A549 (cell line): ENCODE results near the gene RLN3. TPM values are rescaled to one million over a fixed set of nuclear protein-coding genes. Genes with fewer than 3 reads are reported as not detected.

Experiments used
- ATAC-seq, 2 experiments: fragments of 200-7000 bp in 1 of 2; fragments of >200 bp in 1 of 2; cut with Nextera tagmentation in 1 of 2; cut with Tn5 transposase in 1 of 2; 3 replicates each; pipeline versions ENCODE4 v1.8.0 to v1.9.1; 2018 to 2020; ENCODE audit warnings: mild to moderate bottlenecking in 1 of 2, moderate library complexity in 1 of 2
- CTCF ChIA-PET: fragments of 300-600 bp; sonication (Branson Sonifier 250); formaldehyde crosslinking; extraction: SDS; loops from one replicate; lab custom pipeline; 2021; ENCODE audit warnings: antibody characterized with exemption, inconsistent platforms; lab: Yijun Ruan, JAX
- POLR2A ChIA-PET: fragments of 350-600 bp; formaldehyde crosslinking; extraction: SDS; loops from one replicate; lab custom pipeline; 2021; ENCODE audit warnings: antibody characterized with exemption, inconsistent platforms; lab: Yijun Ruan, JAX
- DNase-seq, 2 experiments: peaks; one replicate each; pipeline versions ENCODE4 v3.0.0 to v3.0.0-alpha.2; 2011 to 2016; ENCODE audit warnings: low read depth in 1 of 2, low spot score in 1 of 2
- FAIRE-seq: peaks from 2 replicates; lab custom pipeline; 2011; peaks lifted over from hg19 to GRCh38; lab: Jason Lieb, UNC
- H3K27ac ChIP-seq, 2 experiments: fragments of >200 bp; sonication (Bioruptor Twin); formaldehyde crosslinking; 3 replicates each; pipeline ENCODE4 v1.5.1; 2016 to 2017
- H3K4me1 ChIP-seq: fragments of >200 bp; sonication (Bioruptor Twin); formaldehyde crosslinking; 3 replicates; pipeline ENCODE4 v1.6.1; 2016
- H3K4me2 ChIP-seq: fragments of >200 bp; sonication (Bioruptor Twin); formaldehyde crosslinking; 3 replicates; pipeline ENCODE4 v1.6.1; 2016
- H3K4me3 ChIP-seq: fragments of >200 bp; sonication (Bioruptor Twin); formaldehyde crosslinking; 3 replicates; pipeline ENCODE4 v1.5.1; 2016
- H3K9me3 ChIP-seq: fragments of >200 bp; sonication (Bioruptor Twin); formaldehyde crosslinking; 3 replicates; pipeline ENCODE4 v1.6.1; 2016
- CBX2 ChIP-seq: fragments of 200-600 bp; sonication (generic); IDR thresholded peaks from 2 replicates; pipeline ENCODE4 v1.6.1; 2016; ENCODE audit warnings: low read depth, mild to moderate bottlenecking, borderline replicate concordance
- CBX8 ChIP-seq: fragments of 200-600 bp; sonication (generic); IDR thresholded peaks from 2 replicates; pipeline ENCODE4 v1.6.1; 2016
- EP300 ChIP-seq, 2 experiments: fragments of >200 bp; sonication (Bioruptor Twin); formaldehyde crosslinking; IDR thresholded peaks; 2 replicates in 1 of 2; 3 replicates in 1 of 2; pipeline ENCODE4 v1.6.1; 2016 to 2017
- FOSB ChIP-seq: fragments of 250-450 bp; sonication (Bioruptor Pico); IDR thresholded peaks from 2 replicates; pipeline ENCODE4 v1.5.0; 2020; ENCODE audit warnings: mild to moderate bottlenecking, moderate library complexity
- FOSL2 ChIP-seq, 2 experiments: fragments of 450-650 bp in 1 of 2; fragments of >200 bp in 1 of 2; sonication (Bioruptor Twin) in 1 of 2; formaldehyde crosslinking; IDR thresholded peaks; 2 replicates each; pipeline versions ENCODE4 v1.5.0 to v1.6.1; 2016 to 2020; ENCODE audit warnings: mild to moderate bottlenecking in 1 of 2, moderate library complexity in 1 of 2
- FOXS1 ChIP-seq: fragments of 250-450 bp; sonication (Bioruptor Pico); IDR thresholded peaks from 2 replicates; pipeline ENCODE4 v1.5.0; 2020; ENCODE audit warnings: mild to moderate bottlenecking, moderate library complexity
- HEYL ChIP-seq: fragments of 250-450 bp; sonication (Bioruptor Pico); IDR thresholded peaks from 2 replicates; pipeline ENCODE4 v1.8.0; 2021; ENCODE audit warnings: mild to moderate bottlenecking, moderate library complexity
- HOXA7 ChIP-seq: fragments of 250-450 bp; sonication (Bioruptor Pico); IDR thresholded peaks from 2 replicates; pipeline ENCODE4 v1.5.0; 2020; ENCODE audit warnings: mild to moderate bottlenecking, moderate library complexity
- MYC ChIP-seq: IDR thresholded peaks from 2 replicates; pipeline ENCODE4 v1.6.1; 2012; ENCODE audit warnings: mild to moderate bottlenecking, inconsistent platforms, low read length, improper control_type of control experiment, borderline replicate concordance
- NPAS2 ChIP-seq: fragments of 250-450 bp; sonication (Bioruptor Pico); IDR thresholded peaks from 2 replicates; pipeline ENCODE4 v1.8.0; 2022; ENCODE audit warnings: mild to moderate bottlenecking, moderate library complexity, borderline replicate concordance
- POLR2A ChIP-seq: IDR thresholded peaks from 2 replicates; pipeline ENCODE4 v1.6.1; 2012; ENCODE audit warnings: mild to moderate bottlenecking, low read length
- RARB ChIP-seq: fragments of 250-450 bp; sonication (Bioruptor Pico); IDR thresholded peaks from 2 replicates; pipeline ENCODE4 v1.8.0; 2021; ENCODE audit warnings: mild to moderate bottlenecking, moderate library complexity
- TP53 ChIP-seq: fragments of 250-450 bp; sonication (Bioruptor Pico); IDR thresholded peaks from 2 replicates; pipeline ENCODE4 v1.5.0; 2021; ENCODE audit warnings: mild to moderate bottlenecking, moderate library complexity
- WGBS: methylation state at CpG from one replicate; pipeline ENCODE4 v1.1.6; 2017; ENCODE audit errors: missing lambda C conversion rate; 5-methylcytosine and 5-hydroxymethylcytosine counted together
- polyA plus RNA-seq, 4 experiments: library from polyadenylated mRNA; depleted of rRNA in 3 of 4; stranded (reverse); fragments of >200 nt; fragmentation: RNase III in 1 of 4; extraction: RNeasy Plus Mini Kit Qiagen cat#74134 plus additional on column Dnase treatment in 1 of 4; gene quantifications; 2 replicates in 3 of 4; 3 replicates in 1 of 4; pipeline ENCODE4 v1.2.3, GENCODE V29; 2011 to 2017
- TF ChIP-seq, protein P1 (sequence below): fragments of 150-350 bp; IDR thresholded peaks from 2 replicates; pipeline ENCODE4 v1.6.1; 2014; ENCODE audit warnings: low read depth, mild to moderate bottlenecking, low read length
- TF ChIP-seq, protein P2 (sequence below): fragments of >200 bp; sonication (Bioruptor Twin); formaldehyde crosslinking; IDR thresholded peaks from 3 replicates; pipeline ENCODE4 v1.5.1; 2016
- TF ChIP-seq, protein P3 (sequence below): fragments of >200 bp; sonication (Bioruptor Twin); formaldehyde crosslinking; IDR thresholded peaks from 2 replicates; pipeline ENCODE4 v1.6.1; 2016
- TF ChIP-seq, protein P4 (sequence below): fragments of 250-450 bp; sonication (Bioruptor Pico); IDR thresholded peaks from 2 replicates; pipeline ENCODE4 v1.5.0; 2020; ENCODE audit warnings: low read depth, mild to moderate bottlenecking, moderate library complexity
- TF ChIP-seq, protein P5 (sequence below): IDR thresholded peaks from 2 replicates; pipeline ENCODE4 v1.6.1; 2012

The RLN3 gene
- polyA plus RNA-seq, 2 of the 4 experiments (the other 2 are of a cell fraction): not detected

DNA sequence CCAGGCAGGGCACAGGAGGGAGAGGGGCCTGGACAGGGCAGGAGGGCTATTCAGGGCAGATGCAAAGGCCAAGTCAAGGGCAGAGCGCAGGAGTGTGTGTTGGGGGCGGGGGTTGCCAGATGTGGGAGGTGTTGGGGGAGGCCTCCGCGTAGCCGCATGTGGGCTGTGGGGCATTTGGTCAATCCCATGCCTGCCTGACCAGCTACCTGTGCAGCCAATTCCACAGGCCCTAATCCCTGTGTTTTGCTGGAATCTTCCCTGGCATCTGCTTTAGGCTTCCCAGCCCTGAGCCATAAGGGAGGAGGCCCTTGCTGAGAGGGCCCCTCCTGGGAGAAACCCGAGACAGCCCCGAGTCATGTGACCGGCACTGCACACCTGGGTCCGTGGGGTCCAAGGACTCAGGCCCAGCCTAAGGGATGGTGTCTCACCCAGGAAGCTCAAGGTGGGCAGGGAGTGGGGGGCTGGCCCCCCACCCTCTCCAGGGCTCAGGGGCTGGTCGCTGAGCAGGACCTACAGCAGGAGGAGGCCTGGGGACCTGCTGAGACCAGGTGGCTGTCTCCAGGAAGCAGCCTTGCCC, 42.1 kb upstream of the RLN3 start:
- H3K4me3 ChIP-seq: no peak overlapping the region
- no peaks in the 10 kb centered on the region for H3K4me1 ChIP-seq
- no peak overlapping the region for H3K27ac ChIP-seq
- DNase-seq: no peak
- H3K9me3 ChIP-seq: no peaks in the 10 kb centered on the region
- POLR2A ChIA-PET: no interaction called here
- TF ChIP-seq, protein P1, sequence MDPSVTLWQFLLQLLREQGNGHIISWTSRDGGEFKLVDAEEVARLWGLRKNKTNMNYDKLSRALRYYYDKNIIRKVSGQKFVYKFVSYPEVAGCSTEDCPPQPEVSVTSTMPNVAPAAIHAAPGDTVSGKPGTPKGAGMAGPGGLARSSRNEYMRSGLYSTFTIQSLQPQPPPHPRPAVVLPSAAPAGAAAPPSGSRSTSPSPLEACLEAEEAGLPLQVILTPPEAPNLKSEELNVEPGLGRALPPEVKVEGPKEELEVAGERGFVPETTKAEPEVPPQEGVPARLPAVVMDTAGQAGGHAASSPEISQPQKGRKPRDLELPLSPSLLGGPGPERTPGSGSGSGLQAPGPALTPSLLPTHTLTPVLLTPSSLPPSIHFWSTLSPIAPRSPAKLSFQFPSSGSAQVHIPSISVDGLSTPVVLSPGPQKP: no peak
- TF ChIP-seq HOXA7 (no peak), CBX2 (no peak), MYC (no peak), TP53 (no peak), EP300 (IDR thresholded peaks at IDR 0.05) (no peak), FOSL2 (IDR thresholded peaks at IDR 0.05) (no peak), FOSL2 (CRISPR knock-in tag; IDR thresholded peaks at IDR 0.05) (no peak), RARB (CRISPR knock-in tag) (no peak), FOSB (CRISPR knock-in tag) (no peak), CBX8 (no peak)
- TF ChIP-seq, protein P2, sequence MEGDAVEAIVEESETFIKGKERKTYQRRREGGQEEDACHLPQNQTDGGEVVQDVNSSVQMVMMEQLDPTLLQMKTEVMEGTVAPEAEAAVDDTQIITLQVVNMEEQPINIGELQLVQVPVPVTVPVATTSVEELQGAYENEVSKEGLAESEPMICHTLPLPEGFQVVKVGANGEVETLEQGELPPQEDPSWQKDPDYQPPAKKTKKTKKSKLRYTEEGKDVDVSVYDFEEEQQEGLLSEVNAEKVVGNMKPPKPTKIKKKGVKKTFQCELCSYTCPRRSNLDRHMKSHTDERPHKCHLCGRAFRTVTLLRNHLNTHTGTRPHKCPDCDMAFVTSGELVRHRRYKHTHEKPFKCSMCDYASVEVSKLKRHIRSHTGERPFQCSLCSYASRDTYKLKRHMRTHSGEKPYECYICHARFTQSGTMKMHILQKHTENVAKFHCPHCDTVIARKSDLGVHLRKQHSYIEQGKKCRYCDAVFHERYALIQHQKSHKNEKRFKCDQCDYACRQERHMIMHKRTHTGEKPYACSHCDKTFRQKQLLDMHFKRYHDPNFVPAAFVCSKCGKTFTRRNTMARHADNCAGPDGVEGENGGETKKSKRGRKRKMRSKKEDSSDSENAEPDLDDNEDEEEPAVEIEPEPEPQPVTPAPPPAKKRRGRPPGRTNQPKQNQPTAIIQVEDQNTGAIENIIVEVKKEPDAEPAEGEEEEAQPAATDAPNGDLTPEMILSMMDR: no peak
- TF ChIP-seq, protein P3, sequence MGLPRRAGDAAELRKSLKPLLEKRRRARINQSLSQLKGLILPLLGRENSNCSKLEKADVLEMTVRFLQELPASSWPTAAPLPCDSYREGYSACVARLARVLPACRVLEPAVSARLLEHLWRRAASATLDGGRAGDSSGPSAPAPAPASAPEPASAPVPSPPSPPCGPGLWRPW: no peak
- TF ChIP-seq, protein P4, sequence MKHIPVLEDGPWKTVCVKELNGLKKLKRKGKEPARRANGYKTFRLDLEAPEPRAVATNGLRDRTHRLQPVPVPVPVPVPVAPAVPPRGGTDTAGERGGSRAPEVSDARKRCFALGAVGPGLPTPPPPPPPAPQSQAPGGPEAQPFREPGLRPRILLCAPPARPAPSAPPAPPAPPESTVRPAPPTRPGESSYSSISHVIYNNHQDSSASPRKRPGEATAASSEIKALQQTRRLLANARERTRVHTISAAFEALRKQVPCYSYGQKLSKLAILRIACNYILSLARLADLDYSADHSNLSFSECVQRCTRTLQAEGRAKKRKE: no peak
- FAIRE-seq: no peak
- no peak overlapping the region for H3K4me2 ChIP-seq
- CTCF ChIA-PET: interaction anchor here (1.4 kb wide), 1 partner anchor 105 kb away, joined by 4 read pairs; no protein-coding TSS in a partner anchor
- ATAC-seq: no peak; a peak in 1 of 6 replicates
- 83% methylated on average over 5 of the region's 10 CpGs for WGBS

DNA sequence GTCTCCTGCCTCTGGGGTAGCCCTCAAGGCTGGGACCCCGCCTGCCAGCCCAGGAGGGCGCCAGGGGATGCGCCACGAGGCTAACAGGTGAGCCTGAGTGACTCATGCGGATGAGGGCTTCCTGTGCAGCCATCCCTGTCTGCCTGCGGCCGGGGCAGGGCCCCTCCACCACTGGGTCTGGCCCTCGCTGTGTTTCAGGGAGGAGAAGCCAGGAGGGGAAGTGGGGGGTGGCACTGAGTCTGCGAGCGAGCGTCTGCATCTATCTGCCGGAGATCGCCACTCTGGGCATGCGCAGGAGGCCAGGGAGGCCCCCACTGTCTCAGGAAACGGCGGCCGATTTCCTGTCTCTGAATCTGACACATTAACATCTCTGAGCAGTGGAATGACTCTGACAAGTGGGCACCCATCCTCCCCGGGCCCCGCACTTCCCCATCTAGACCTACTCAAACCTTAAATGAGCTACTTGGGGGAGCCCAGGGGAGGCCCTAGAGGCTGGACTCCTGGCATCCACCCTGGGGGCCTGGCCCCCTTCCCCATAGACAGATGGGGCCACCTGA, 41.5 kb upstream of the RLN3 start:
- H3K9me3 ChIP-seq: no peaks in the 10 kb centered on the region
- POLR2A ChIA-PET: no interaction called here
- no peak for TF ChIP-seq CBX8
- no peak for TF ChIP-seq HEYL (CRISPR knock-in tag)
- TF ChIP-seq, protein P5, sequence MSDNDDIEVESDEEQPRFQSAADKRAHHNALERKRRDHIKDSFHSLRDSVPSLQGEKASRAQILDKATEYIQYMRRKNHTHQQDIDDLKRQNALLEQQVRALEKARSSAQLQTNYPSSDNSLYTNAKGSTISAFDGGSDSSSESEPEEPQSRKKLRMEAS: no peak
- no peak for TF ChIP-seq NPAS2 (CRISPR knock-in tag)
- TF ChIP-seq FOSB (CRISPR knock-in tag): no peak
- no peak for TF ChIP-seq POLR2A
- no peak for TF ChIP-seq FOXS1 (CRISPR knock-in tag)
- TF ChIP-seq, protein P4: no peak
- TF ChIP-seq, all 56 proteins: peak for 0
- DNase-seq (no peak), ATAC-seq (no peak; a peak in 1 of 6 replicates), FAIRE-seq (no peak)
- Histone ChIP-seq H3K27ac (no peak overlapping the region), H3K4me2 (no peak overlapping the region), H3K4me3 (no peak overlapping the region), H3K4me1 (no peaks in the 10 kb centered on the region)
- CTCF ChIA-PET: interaction anchor here (1.4 kb wide), 1 partner anchor 106 kb away, joined by 4 read pairs; no protein-coding TSS in a partner anchor
- WGBS: 92% methylated on average over 12 of the region's 19 CpGs
